SK-N-SH treated with all-trans-retinoic acid at 6 μM for 48 hours (cell line): ENCODE results near the gene WNK1.

ENCODE experiments used
- ISL1 ChIP-seq: fragments of 250-450 bp; sonication (Bioruptor Pico); IDR thresholded peaks from 2 replicates; pipeline ENCODE4 v2.1.2; 2022; ENCODE audit warnings: mild to moderate bottlenecking, moderate library complexity
- OSR1 ChIP-seq: fragments of 250-450 bp; sonication (Bioruptor Pico); IDR thresholded peaks from 2 replicates; pipeline ENCODE4 v1.8.0; 2022; ENCODE audit warnings: moderate library complexity, mild to moderate bottlenecking, inconsistent platforms
- PATZ1 ChIP-seq: fragments of 250-450 bp; sonication (Bioruptor Pico); IDR thresholded peaks from 2 replicates; pipeline ENCODE4 v1.8.0; 2020; ENCODE audit warnings: mild to moderate bottlenecking, moderate library complexity, borderline replicate concordance
- PPARA ChIP-seq: fragments of 250-450 bp; sonication (Bioruptor Pico); IDR thresholded peaks from 2 replicates; pipeline ENCODE4 v1.5.0; 2020; ENCODE audit warnings: mild to moderate bottlenecking, borderline replicate concordance
- ZC3H10 ChIP-seq: fragments of 250-450 bp; sonication (Bioruptor Pico); IDR thresholded peaks from 2 replicates; pipeline ENCODE4 v1.5.1; 2021; ENCODE audit warnings: mild to moderate bottlenecking, moderate library complexity
- ZFP3 ChIP-seq: fragments of 250-450 bp; sonication (Bioruptor Pico); IDR thresholded peaks from 2 replicates; pipeline ENCODE4 v1.5.0; 2020; ENCODE audit warnings: mild to moderate bottlenecking, moderate library complexity
- ZNF565 ChIP-seq: fragments of 450-650 bp; formaldehyde crosslinking; conservative IDR thresholded peaks from 2 replicates; pipeline ENCODE4 v1.5.0; 2020; ENCODE audit warnings: low read depth, mild to moderate bottlenecking, moderate library complexity

GRCh38 chr12:738712-739111 lies 13.7 kb upstream of the WNK1 start:
- no peak for TF ChIP-seq OSR1 (CRISPR knock-in tag)
- TF ChIP-seq ZNF565 (CRISPR knock-in tag): no peak
- TF ChIP-seq ZC3H10 (CRISPR knock-in tag): no peak
- no peak for TF ChIP-seq ISL1 (CRISPR knock-in tag)
- TF ChIP-seq ZFP3 (CRISPR knock-in tag): no peak
- TF ChIP-seq PPARA (CRISPR knock-in tag): no peak
- no peak for TF ChIP-seq PATZ1
